RWPE2 (cell line): ENCODE measurements around the gene SERINC3.

Source experiments
- ATAC-seq: fragments of 200-7000 bp; cut with Tn5 transposase; 3 replicates; pipeline ENCODE4 v1.9.1; 2021; ENCODE audit warnings: low read depth
- DNase-seq: peaks from one replicate; pipeline ENCODE4 v3.0.0-alpha.2; 2020; ENCODE audit warnings: low spot score
- H3K27ac ChIP-seq: fragments of 450-650 bp; 2 replicates; pipeline ENCODE4 v1.5.1; 2017; ENCODE audit warnings: mild to moderate bottlenecking; ENCODE audit not compliant: poor library complexity, severe bottlenecking
- H3K27me3 ChIP-seq: fragments of 250-450 bp; sonication (Bioruptor Pico); 2 replicates; pipeline ENCODE4 v1.5.1; 2021; ENCODE audit warnings: mild to moderate bottlenecking, moderate library complexity; ENCODE audit not compliant: insufficient read depth, poor library complexity, severe bottlenecking
- H3K36me3 ChIP-seq: fragments of 250-450 bp; sonication (Bioruptor Pico); 2 replicates; pipeline ENCODE4 v1.5.1; 2020; ENCODE audit warnings: low read depth, mild to moderate bottlenecking, moderate library complexity
- H3K4me1 ChIP-seq: fragments of 250-450 bp; sonication (Bioruptor Pico); 2 replicates; pipeline ENCODE4 v1.5.1; 2021; ENCODE audit warnings: mild to moderate bottlenecking, moderate library complexity; ENCODE audit not compliant: insufficient read depth, poor library complexity, severe bottlenecking
- H3K4me3 ChIP-seq: fragments of 250-450 bp; sonication (Bioruptor Pico); 2 replicates; pipeline ENCODE4 v1.5.1; 2021; ENCODE audit warnings: mild to moderate bottlenecking, moderate library complexity; ENCODE audit not compliant: severe bottlenecking
- H3K9me3 ChIP-seq: fragments of 250-450 bp; sonication (Bioruptor Pico); 2 replicates; pipeline ENCODE4 v1.5.1; 2021; ENCODE audit warnings: mild to moderate bottlenecking, moderate library complexity; ENCODE audit not compliant: severe bottlenecking
- CTCF ChIP-seq: fragments of 450-650 bp; IDR thresholded peaks from one replicate; pipeline ENCODE4 v1.5.1; 2017; ENCODE audit warnings: mild to moderate bottlenecking, moderate library complexity; ENCODE audit not compliant: poor library complexity, severe bottlenecking

The SERINC3 gene

GRCh38 chr20:44544263-44544662 lies 22.4 kb upstream of the SERINC3 start:
- Histone ChIP-seq H3K4me1 (peaks cover 7% of the 10 kb centered on the region), H3K36me3 (no peaks in the 10 kb centered on the region), H3K27ac (no peak overlapping the region), H3K27me3 (no peaks in the 10 kb centered on the region), H3K4me3 (no peak overlapping the region), H3K9me3 (no peaks in the 10 kb centered on the region)
- no peak for TF ChIP-seq CTCF
- no peak for DNase-seq
- no peak for ATAC-seq

- TF ChIP-seq CTCF, result no peak
- no peak overlapping the region for H3K4me3 ChIP-seq
- H3K4me1 ChIP-seq, result peaks cover 7% of the 10 kb centered on the region
- no peaks in the 10 kb centered on the region for H3K9me3 ChIP-seq
- H3K27ac ChIP-seq, result no peak overlapping the region
- H3K27me3 ChIP-seq, result no peaks in the 10 kb centered on the region
- ATAC-seq, result no peak
- H3K36me3 ChIP-seq, result no peaks in the 10 kb centered on the region
- DNase-seq, result no peak
Measured at GRCh38 chr20:44543358-44543757, 21.5 kb upstream of the SERINC3 start.

- no peaks in the 10 kb centered on the region for H3K27me3 ChIP-seq
- no peak overlapping the region for H3K27ac ChIP-seq
- no peak for TF ChIP-seq CTCF
- ATAC-seq, result no peak
- peaks cover 7% of the 10 kb centered on the region for H3K4me1 ChIP-seq
- DNase-seq, result no peak
- H3K9me3 ChIP-seq, result no peaks in the 10 kb centered on the region
- H3K36me3 ChIP-seq, result no peaks in the 10 kb centered on the region
- H3K4me3 ChIP-seq, result no peak overlapping the region
Measured at GRCh38 chr20:44542890-44543289, 21.0 kb upstream of the SERINC3 start.

- ATAC-seq (0 out of 3 replicates have a peak, but pooled peaks have one; percentile 21), DNase-seq (no peak)
- Histone ChIP-seq H3K36me3 (no peaks in the 10 kb centered on the region), H3K4me3 (no peak overlapping the region), H3K4me1 (peaks cover 7% of the 10 kb centered on the region), H3K27ac (no peak overlapping the region), H3K27me3 (no peaks in the 10 kb centered on the region), H3K9me3 (no peaks in the 10 kb centered on the region)
- TF ChIP-seq CTCF, result no peak
Measured at GRCh38 chr20:44541992-44542391, 20.1 kb upstream of the SERINC3 start.

- H3K27me3 ChIP-seq, result no peaks in the 10 kb centered on the region
- no peak overlapping the region for H3K4me3 ChIP-seq
- ATAC-seq (peak; percentile 68), DNase-seq (no peak)
- peaks cover 7% of the 10 kb centered on the region for H3K4me1 ChIP-seq
- no peak for TF ChIP-seq CTCF
- no peaks in the 10 kb centered on the region for H3K9me3 ChIP-seq
- H3K36me3 ChIP-seq, result no peaks in the 10 kb centered on the region
- no peak overlapping the region for H3K27ac ChIP-seq
Measured at GRCh38 chr20:44540834-44541233, 19.0 kb upstream of the SERINC3 start.
